ENCODE data around the gene LMBR1L. TPM values are rescaled to one million over a fixed set of nuclear protein-coding genes. Genes with fewer than 3 reads are reported as not detected.
A peak's percentile ranks its signal among the peaks of the same experiment; 100 is the strongest.

LMBR1L gene
- total RNA-seq, 1 experiment from 2014 or later = 26.4 TPM

DNA sequence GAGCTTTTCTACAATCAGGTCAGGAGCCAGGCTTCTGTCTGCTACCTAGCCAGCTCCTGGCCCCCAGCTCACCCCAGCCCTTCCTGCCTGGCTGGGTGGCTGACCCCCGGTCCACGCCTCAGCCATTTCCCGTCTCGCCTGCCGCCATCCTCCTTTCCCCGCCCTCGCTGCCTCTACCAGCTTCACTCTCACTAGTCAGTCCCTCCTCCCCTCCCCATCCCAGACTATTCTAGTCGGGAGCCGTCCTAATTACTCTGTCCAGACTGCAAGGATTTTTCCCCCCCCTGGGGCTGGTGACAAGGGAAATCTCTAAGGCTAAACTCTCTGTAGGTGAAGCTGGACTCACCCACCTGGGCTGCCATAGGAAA is 16.9 kb downstream of the LMBR1L start:
- intact Hi-C loops (cut with micrococcal nuclease; ENCODE audit: unreplicated experiment) = no loop called here
- BruUV-seq (replicated peaks) = no TSS peak
- TF ChIP-seq, protein P1, sequence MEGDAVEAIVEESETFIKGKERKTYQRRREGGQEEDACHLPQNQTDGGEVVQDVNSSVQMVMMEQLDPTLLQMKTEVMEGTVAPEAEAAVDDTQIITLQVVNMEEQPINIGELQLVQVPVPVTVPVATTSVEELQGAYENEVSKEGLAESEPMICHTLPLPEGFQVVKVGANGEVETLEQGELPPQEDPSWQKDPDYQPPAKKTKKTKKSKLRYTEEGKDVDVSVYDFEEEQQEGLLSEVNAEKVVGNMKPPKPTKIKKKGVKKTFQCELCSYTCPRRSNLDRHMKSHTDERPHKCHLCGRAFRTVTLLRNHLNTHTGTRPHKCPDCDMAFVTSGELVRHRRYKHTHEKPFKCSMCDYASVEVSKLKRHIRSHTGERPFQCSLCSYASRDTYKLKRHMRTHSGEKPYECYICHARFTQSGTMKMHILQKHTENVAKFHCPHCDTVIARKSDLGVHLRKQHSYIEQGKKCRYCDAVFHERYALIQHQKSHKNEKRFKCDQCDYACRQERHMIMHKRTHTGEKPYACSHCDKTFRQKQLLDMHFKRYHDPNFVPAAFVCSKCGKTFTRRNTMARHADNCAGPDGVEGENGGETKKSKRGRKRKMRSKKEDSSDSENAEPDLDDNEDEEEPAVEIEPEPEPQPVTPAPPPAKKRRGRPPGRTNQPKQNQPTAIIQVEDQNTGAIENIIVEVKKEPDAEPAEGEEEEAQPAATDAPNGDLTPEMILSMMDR (IDR thresholded peaks at IDR 0.05; ENCODE audit: unreplicated experiment) = no peak
- peaks cover 10% of the 10 kb centered on the region for H3K36me3 Mint-ChIP-seq (ENCODE audit: insufficient read depth, unreplicated experiment)
- H3K9me3 Mint-ChIP-seq (ENCODE audit: low read depth, unreplicated experiment) = no peaks in the 10 kb centered on the region
- H3K27ac Mint-ChIP-seq (ENCODE audit: unreplicated experiment) = no peak overlapping the region
- H3K4me1 Mint-ChIP-seq (ENCODE audit: low read depth, unreplicated experiment) = peaks cover 9% of the 10 kb centered on the region
- peak overlapping the region; percentile 42 for H3K4me3 Mint-ChIP-seq (ENCODE audit: low read depth, unreplicated experiment)
- CTCF ChIA-PET = interaction anchor here (1.9 kb wide), 1 partner anchor 10 kb away, joined by 8 read pairs; no protein-coding TSS in a partner anchor
- no peak for DNase-seq
- peaks cover 62% of the 10 kb centered on the region for H3K27me3 Mint-ChIP-seq (ENCODE audit: unreplicated experiment)

DNA sequence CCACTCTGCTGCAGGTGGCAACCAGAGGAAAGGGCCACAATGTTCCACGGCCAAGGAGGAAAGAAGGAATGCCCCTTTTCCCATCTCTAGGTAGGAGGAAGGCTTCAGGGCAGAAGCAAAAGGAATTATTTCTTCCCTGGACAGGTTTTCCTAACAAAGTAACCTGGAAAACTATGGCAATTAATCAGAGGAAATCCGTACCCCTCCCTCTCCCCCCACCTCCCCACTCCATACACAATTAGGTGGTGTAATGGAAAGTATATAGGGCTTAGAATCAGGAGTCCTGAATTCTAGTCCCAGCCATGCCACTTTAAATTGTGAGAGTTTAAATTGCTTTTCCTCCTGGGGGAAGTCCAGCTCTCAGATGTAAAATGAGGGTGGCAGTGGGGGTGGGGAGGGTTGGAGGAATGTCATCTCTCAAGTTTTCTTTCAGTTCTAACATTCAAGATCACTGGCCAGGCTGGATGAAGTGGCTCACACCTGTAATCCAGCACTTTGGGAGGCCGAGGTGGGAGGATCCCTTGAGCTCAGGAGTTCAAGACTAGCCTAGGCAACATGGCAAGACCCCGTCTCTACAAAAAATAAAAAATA is 17.7 kb downstream of the LMBR1L start:
- H3K36me3 Mint-ChIP-seq (ENCODE audit: insufficient read depth, unreplicated experiment) = peaks cover 10% of the 10 kb centered on the region
- DNase-seq = no peak
- CTCF ChIA-PET = interaction anchor here (0.9 to 1.9 kb wide), 4 partner anchors 8 to 17 kb away, joined by 3 to 8 read pairs (median 4); partner anchors contain the start of gene LMBR1L
- intact Hi-C loops (cut with micrococcal nuclease; ENCODE audit: unreplicated experiment) = no loop called here
- no TSS peak for BruUV-seq (replicated peaks)
- TF ChIP-seq, protein P1 (IDR thresholded peaks at IDR 0.05; ENCODE audit: unreplicated experiment) = no peak
- no peak overlapping the region for H3K27ac Mint-ChIP-seq (ENCODE audit: unreplicated experiment)
- peaks cover 65% of the 10 kb centered on the region for H3K27me3 Mint-ChIP-seq (ENCODE audit: unreplicated experiment)
- H3K4me3 Mint-ChIP-seq (ENCODE audit: low read depth, unreplicated experiment) = no peak overlapping the region
- no peaks in the 10 kb centered on the region for H3K9me3 Mint-ChIP-seq (ENCODE audit: low read depth, unreplicated experiment)
- H3K4me1 Mint-ChIP-seq (ENCODE audit: low read depth, unreplicated experiment) = peaks cover 9% of the 10 kb centered on the region

DNA sequence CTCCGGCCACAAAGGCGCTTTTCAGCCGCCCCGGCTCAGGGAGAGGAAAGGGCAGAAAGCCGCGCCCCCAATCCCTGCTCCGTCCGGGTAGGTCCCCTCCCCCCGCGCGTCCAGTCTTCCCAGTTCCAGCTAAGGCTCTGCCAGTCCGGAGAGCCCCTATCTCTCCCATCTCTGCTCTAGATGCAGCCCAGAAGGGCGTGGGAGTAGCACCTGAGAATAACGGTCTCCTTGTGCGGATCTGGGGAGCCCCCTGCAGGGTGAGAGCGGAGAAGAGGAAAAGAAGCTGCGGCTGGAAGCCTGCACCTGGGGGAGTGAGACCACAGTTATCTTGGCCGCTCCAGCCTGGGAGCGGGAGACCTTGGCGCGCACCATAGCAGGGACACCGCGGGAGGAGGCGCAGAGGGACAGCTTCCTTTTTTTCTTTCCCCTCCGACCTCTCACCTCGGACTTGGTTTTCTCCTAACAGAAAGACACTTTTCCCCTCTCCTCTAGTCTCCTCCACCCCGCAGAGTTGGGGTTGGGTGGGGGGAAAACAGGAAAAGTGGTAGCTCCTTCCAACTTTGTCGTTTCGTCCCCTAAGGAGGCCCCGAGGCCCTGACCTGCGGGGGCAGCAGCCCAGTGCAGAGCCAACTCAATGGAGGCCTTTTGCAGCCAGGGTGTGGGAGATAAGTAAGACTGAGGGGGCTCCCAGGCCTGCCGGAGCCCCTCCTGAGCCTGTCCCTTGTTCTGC is 18.4 kb downstream of the LMBR1L start:
- H3K9me3 Mint-ChIP-seq (ENCODE audit: low read depth, unreplicated experiment) = no peaks in the 10 kb centered on the region
- CTCF ChIA-PET = interaction anchor here (0.8 to 1.8 kb wide), 4 partner anchors 8 to 95 kb away, joined by 3 to 5 read pairs (median 3); partner anchors contain the start of gene LMBR1L
- peaks cover 10% of the 10 kb centered on the region for H3K36me3 Mint-ChIP-seq (ENCODE audit: insufficient read depth, unreplicated experiment)
- peaks cover 9% of the 10 kb centered on the region for H3K4me1 Mint-ChIP-seq (ENCODE audit: low read depth, unreplicated experiment)
- TF ChIP-seq, protein P1 (IDR thresholded peaks at IDR 0.05; ENCODE audit: unreplicated experiment) = peak; percentile 34
- peaks cover 65% of the 10 kb centered on the region for H3K27me3 Mint-ChIP-seq (ENCODE audit: unreplicated experiment)
- peak overlapping the region; percentile 30 for H3K4me3 Mint-ChIP-seq (ENCODE audit: low read depth, unreplicated experiment)
- peak; percentile 46 for DNase-seq
- intact Hi-C loops (cut with micrococcal nuclease; ENCODE audit: unreplicated experiment) = no loop called here
- no peak overlapping the region for H3K27ac Mint-ChIP-seq (ENCODE audit: unreplicated experiment)
- BruUV-seq (replicated peaks) = no TSS peak

DNA sequence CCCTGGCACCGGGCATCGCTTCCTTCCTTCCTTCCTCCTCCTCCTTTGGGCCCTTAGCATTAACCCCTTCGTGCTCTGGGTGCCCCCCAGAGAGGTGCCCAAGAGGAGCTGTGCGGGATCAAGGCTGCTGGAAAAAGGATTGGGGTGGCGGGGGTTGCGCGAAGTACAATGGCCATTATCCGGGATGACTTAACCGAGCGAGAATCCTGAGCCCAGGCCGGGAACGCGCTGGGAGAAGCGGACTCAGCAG is 18.9 kb downstream of the LMBR1L start:
- H3K4me1 Mint-ChIP-seq (ENCODE audit: low read depth, unreplicated experiment) = peaks cover 9% of the 10 kb centered on the region
- TF ChIP-seq, protein P1 (IDR thresholded peaks at IDR 0.05; ENCODE audit: unreplicated experiment) = no peak
- no peaks in the 10 kb centered on the region for H3K9me3 Mint-ChIP-seq (ENCODE audit: low read depth, unreplicated experiment)
- H3K4me3 Mint-ChIP-seq (ENCODE audit: low read depth, unreplicated experiment) = peak overlapping the region; percentile 30
- no peak for DNase-seq
- CTCF ChIA-PET = interaction anchor here (0.8 to 1.8 kb wide), 4 partner anchors 9 to 95 kb away, joined by 3 to 5 read pairs (median 3); partner anchors contain the start of gene LMBR1L
- H3K27me3 Mint-ChIP-seq (ENCODE audit: unreplicated experiment) = peaks cover 65% of the 10 kb centered on the region
- intact Hi-C loops (cut with micrococcal nuclease; ENCODE audit: unreplicated experiment) = no loop called here
- H3K27ac Mint-ChIP-seq (ENCODE audit: unreplicated experiment) = no peak overlapping the region
- H3K36me3 Mint-ChIP-seq (ENCODE audit: insufficient read depth, unreplicated experiment) = peaks cover 10% of the 10 kb centered on the region
- BruUV-seq (replicated peaks) = no TSS peak
